Epithelial cell of proximal tubule (primary cell): ENCODE measurements around the gene CEMIP. TPM values are rescaled to one million over a fixed set of nuclear protein-coding genes. Genes with fewer than 3 reads are reported as not detected.

Experiments
- DNase-seq: peaks from one replicate; pipeline ENCODE4 v3.0.0-alpha.2; 2011; ENCODE audit warnings: low read depth
- H3K4me3 ChIP-seq: 2 replicates; pipeline ENCODE4 v1.5.1; 2011; ENCODE audit warnings: low read depth, mild to moderate bottlenecking, low read length
- CTCF ChIP-seq: conservative IDR thresholded peaks from 2 replicates; pipeline ENCODE4 v1.5.1; 2012; ENCODE audit warnings: low read depth, mild to moderate bottlenecking, low read length
- total RNA-seq: library from RNA; depleted of rRNA; stranded (reverse); fragments of >200 nt; gene quantifications from 2 replicates; pipeline ENCODE4 v1.2.3, GENCODE V29; 2015

CEMIP gene
- total RNA-seq, 1 donor from 2014 or later, result 0.06 TPM

DNA sequence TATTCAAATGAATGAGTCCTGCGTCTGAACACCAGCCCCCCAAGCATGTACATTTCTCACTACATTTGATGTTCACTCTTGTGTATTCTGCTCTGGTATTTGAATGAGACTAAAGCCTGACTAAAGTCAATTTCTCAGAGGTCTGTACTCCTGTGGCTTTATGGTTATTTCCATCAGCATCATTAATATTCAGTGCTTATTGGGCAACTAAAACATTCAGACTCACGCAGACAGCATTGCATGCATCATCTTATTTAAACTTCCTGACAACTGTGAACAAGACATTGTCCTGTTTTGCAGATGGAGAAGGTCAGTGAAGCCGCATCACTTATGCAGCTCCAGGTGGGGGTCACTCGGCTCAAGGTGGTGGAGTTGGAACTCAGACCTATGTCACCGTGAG is 11.1 kb downstream of the CEMIP start:
- no peak for TF ChIP-seq CTCF
- DNase-seq, result no peak

GRCh38 chr15:80791004-80791403 is 11.8 kb downstream of the CEMIP start:
- no peak for DNase-seq
- no peak overlapping the region for H3K4me3 ChIP-seq
- TF ChIP-seq CTCF, result no peak

More for the DNA sequence above, 11.1 kb downstream of the CEMIP start:
- H3K4me3 ChIP-seq, result no peak overlapping the region

GRCh38 chr15:80796407-80796806 is 17.2 kb downstream of the CEMIP start:
- H3K4me3 ChIP-seq, result no peak overlapping the region
- TF ChIP-seq CTCF, result no peak
- DNase-seq, result no peak

DNA sequence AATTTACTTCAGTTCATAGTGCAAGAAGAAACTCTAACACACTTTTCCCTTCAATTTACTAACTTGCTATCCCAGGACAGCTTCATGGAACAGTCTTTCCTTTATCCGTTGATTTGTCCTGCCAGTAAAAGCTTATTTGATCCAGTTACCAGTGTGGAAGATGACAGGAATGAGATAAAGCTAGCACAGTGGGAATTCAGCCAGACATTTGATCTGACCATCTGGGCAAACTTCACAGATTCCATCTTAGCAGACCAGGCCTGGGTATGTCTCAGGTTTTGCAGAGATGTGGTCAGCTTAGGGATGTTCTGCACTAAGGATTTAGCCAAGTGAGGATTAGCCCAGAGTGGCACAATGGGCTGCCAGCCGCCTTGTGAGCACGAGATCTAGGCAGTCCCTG is 19.7 kb downstream of the CEMIP start:
- DNase-seq, result no peak
- no peak overlapping the region for H3K4me3 ChIP-seq
- no peak for TF ChIP-seq CTCF

DNA sequence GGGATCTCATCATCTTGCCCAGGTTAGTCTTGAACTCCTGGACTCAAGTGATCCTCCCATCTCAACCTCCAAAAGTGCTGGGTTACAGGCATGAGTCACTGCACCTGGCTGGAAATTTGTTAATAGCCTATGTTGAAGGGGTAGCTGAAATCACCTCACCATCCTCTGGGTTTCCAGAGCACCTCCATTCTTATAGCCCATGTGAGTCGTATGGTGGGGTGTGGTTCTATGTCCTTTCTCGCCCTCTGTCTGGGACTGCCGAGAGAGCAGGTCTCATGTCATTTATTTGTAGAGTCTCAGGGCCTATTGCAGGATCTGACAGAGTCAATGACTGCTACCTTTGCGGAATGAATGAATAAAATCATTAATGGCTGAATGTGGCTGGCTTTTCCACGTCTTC is 20.9 kb downstream of the CEMIP start:
- H3K4me3 ChIP-seq, result no peak overlapping the region
- TF ChIP-seq CTCF, result no peak
- no peak for DNase-seq

DNA sequence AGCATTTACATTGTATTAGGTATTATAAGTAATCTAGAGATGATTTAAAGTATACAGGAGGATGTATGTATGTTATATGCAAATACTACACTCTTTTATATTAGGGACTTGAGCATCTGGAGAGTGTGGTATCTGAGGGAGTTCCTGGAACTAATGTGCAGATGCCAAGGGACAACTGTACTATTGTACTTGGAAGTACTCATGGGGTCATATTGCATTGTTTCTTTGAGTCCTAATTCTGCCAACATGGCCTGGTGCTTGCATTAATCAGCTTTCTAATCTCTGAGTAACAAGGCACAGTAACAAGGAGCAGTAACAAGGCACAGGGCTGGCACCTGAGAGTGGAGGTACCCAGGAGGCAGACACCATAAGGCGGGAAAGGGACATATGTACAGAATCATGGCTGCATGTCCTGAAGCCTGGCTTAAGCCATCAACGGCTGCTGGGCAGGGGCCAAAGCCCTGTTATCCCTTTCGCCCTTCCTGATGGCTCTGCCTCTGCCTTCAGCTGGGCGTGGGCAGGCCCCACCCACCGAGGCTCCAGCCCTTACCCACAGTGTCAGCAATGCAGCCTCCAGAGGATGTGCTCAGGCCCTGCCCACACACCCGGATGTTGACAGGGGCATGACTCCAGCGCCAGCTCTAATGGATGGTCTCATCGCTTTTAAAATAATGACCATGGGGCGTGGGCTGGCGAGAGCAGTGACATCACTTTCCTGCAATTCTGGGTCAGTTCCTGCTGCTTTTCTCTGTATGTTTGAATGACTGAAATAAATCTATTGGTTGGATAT is 22.9 kb downstream of the CEMIP start:
- no peak for DNase-seq
- no peak for TF ChIP-seq CTCF
- no peak overlapping the region for H3K4me3 ChIP-seq
